HG03439 (cell line): ENCODE results near the gene CMPK2.

Source experiments
- ATAC-seq: cut with Tn5 transposase; IDR thresholded peaks from one replicate; pipeline ENCODE4 v1.9.1; 2021; ENCODE audit warnings: mild to moderate bottlenecking, moderate library complexity; ENCODE audit not compliant: unreplicated experiment

CMPK2 gene

GRCh38 chr2:6813573-6813972 is 52.1 kb downstream of the CMPK2 start:
- ATAC-seq = no peak

GRCh38 chr2:6812857-6813530 is 52.7 kb downstream of the CMPK2 start:
- no peak for ATAC-seq

DNA sequence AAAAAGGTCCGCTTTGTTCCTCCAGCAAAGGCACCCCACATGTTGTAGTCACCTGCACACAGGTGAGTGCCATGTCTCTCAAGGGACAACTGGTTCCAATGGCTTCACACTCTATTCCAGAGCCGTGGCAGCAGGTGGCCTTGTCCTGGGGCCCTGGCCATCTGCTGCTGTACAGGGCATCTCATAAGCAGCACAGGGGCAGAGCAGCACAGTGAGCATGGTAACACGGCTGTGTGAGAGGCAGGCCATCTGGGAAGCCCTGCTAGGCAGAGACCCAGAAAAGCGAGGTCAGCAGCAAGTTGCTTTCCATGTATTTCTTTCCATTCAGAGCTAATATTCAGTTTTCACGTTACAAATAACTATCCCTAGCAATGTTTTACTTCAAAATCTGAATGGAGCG is 54.7 kb downstream of the CMPK2 start:
- ATAC-seq = no peak

- no peak for ATAC-seq
Measured at GRCh38 chr2:6808426-6808825, 57.3 kb downstream of the CMPK2 start.

DNA sequence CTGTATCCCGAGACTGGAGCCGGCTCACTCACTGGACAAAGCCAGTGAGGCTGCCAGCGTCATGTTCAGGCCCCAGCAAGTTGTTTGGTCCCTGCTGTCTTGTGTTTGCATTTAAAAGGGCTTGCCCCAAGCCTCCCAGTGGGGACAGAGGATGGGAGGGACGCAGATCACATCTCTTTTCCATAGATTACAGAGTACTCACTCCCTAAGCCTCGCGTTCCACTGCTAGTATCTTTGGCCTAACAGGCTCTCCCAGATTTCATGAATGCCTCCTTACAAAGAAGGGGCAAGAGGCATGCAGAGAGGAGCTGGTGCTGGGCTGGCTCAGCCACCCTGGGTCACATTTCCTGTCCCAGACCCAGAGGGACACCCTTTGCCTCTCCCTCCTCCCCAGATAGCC is 59.1 kb downstream of the CMPK2 start:
- ATAC-seq = no peak

DNA sequence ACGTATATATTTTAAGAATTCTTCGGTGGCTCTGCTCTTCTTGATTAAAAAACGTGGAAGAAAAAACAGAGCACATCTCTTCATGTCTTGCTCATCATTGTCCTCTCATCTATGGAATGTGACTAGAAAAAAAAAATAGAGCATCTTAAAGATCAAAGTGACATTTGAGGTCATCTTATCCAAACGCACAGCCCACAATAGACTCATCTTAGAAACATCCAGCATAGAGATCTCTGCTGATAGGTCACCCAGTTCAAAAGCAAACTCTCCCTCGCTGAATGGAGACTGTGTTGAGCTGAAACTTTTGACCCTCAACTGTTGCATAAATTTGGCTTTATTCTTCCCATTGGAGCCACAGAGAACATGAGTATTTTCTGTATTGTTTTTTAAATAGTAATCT is 65.2 kb downstream of the CMPK2 start:
- ATAC-seq = no peak
